ENCODE measurements around the gene ZNF446. TPM values are rescaled to one million over a fixed set of nuclear protein-coding genes. Genes with fewer than 3 reads are reported as not detected.
A peak's percentile ranks its signal among the peaks of the same experiment; 100 is the strongest.
"Not testable (repeated sequence)": the region's sequence is repeated elsewhere in the genome, so short reads cannot be mapped to it uniquely, and the experiment has no call there.

The ZNF446 gene
- total RNA-seq, 2 experiments from 2014 or later: 6.4 to 7.5 TPM

- Mint-ChIP-seq H3K27ac (no peak overlapping the region), H3K9me3 (no peaks in the 10 kb centered on the region), H3K4me3 (no peak overlapping the region), H3K4me1 (ENCODE audit: low read depth) (no peaks in the 10 kb centered on the region), H3K27me3 (no peaks in the 10 kb centered on the region), H3K36me3 (peaks cover 13% of the 10 kb centered on the region)
- no peak for DNase-seq
- ChIA-PET POLR2A (no interaction called here), CTCF (no interaction called here)
- intact Hi-C loops (cut with micrococcal nuclease): no loop called here
These were observed 6.2 kb downstream of the ZNF446 start for GRCh38 chr19:58482372-58482771.

- Mint-ChIP-seq H3K9me3 (no peaks in the 10 kb centered on the region), H3K4me1 (ENCODE audit: low read depth) (peaks cover 2% of the 10 kb centered on the region), H3K27ac (no peak overlapping the region), H3K27me3 (no peaks in the 10 kb centered on the region), H3K36me3 (peaks cover 13% of the 10 kb centered on the region), H3K4me3 (no peak overlapping the region)
- CTCF ChIA-PET: interaction anchor here (0.9 kb wide), 1 partner anchor 30 kb away, joined by 5 read pairs; no protein-coding TSS in a partner anchor
- intact Hi-C loops (cut with micrococcal nuclease): no loop called here
- POLR2A ChIA-PET: interaction anchor here (0.6 kb wide), 1 partner anchor 93 kb away, joined by 3 read pairs; no protein-coding TSS in a partner anchor
- no peak for DNase-seq
These were observed 7.6 kb downstream of the ZNF446 start for GRCh38 chr19:58483776-58484175.

DNA sequence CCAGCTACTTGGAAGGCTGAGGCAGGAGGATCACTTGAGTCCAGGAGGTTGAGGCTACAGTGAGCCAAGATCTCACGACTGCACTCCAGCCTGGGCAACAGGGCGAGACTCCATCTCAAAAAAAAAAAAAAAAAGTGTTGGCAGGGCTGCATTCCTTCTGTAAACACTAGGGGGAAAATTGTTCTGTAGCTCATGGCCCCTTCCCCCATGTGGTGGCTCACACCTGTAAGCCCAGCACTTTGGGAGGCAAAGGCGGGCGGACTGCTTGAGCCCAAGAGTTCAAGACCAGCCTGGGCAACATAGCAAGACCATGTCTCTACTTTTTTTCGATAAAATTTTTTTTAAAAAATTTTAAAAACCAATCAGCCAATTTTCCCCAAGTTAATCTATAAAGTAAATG is 8.2 kb downstream of the ZNF446 start:
- H3K4me3 Mint-ChIP-seq; H3K9me3 Mint-ChIP-seq; H3K36me3 Mint-ChIP-seq; H3K27me3 Mint-ChIP-seq; intact Hi-C loops (cut with micrococcal nuclease); H3K4me1 Mint-ChIP-seq (ENCODE audit: low read depth); DNase-seq; H3K27ac Mint-ChIP-seq: not testable (repeated sequence)
- POLR2A ChIA-PET: interaction anchor here (0.6 kb wide), 1 partner anchor 92 kb away, joined by 3 read pairs; no protein-coding TSS in a partner anchor
- CTCF ChIA-PET: interaction anchor here (0.9 kb wide), 1 partner anchor 30 kb away, joined by 5 read pairs; no protein-coding TSS in a partner anchor

DNA sequence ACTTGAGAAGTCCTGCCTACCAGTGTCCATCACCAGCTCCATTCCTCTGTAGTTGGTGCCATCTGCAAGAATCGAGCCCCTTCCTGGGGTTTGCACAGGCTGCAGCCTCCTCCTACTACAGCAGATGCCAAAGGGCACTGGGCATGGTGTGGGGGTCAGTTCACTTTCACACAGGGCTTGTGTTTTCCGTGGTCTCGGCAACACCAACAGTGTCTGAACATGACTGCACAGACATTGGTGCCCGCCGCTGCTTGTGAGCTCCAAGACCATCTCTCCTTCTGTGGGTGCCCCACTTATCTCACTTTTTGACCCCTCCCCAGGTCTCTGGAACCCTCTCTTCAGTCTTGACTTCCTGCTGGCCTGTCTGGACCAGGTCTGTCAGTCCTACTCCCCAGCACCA is 15.2 kb downstream of the ZNF446 start:
- no peak overlapping the region for H3K27ac Mint-ChIP-seq
- H3K27me3 Mint-ChIP-seq: no peaks in the 10 kb centered on the region
- ChIA-PET CTCF (no interaction called here), POLR2A (no interaction called here)
- H3K36me3 Mint-ChIP-seq: no peaks in the 10 kb centered on the region
- peaks cover 25% of the 10 kb centered on the region for H3K4me1 Mint-ChIP-seq (ENCODE audit: low read depth)
- no peak overlapping the region for H3K4me3 Mint-ChIP-seq
- no peak for DNase-seq
- H3K9me3 Mint-ChIP-seq: no peaks in the 10 kb centered on the region
- intact Hi-C loops (cut with micrococcal nuclease): no loop called here

- Mint-ChIP-seq H3K27me3 (no peaks in the 10 kb centered on the region), H3K27ac (no peak overlapping the region), H3K36me3 (no peaks in the 10 kb centered on the region), H3K4me3 (no peak overlapping the region), H3K9me3 (no peaks in the 10 kb centered on the region), H3K4me1 (ENCODE audit: low read depth) (peaks cover 30% of the 10 kb centered on the region)
- POLR2A ChIA-PET: no interaction called here
- intact Hi-C loops (cut with micrococcal nuclease): no loop called here
- CTCF ChIA-PET: no interaction called here
- no peak for DNase-seq
These were observed 16.1 kb downstream of the ZNF446 start for GRCh38 chr19:58492265-58492664.

DNA sequence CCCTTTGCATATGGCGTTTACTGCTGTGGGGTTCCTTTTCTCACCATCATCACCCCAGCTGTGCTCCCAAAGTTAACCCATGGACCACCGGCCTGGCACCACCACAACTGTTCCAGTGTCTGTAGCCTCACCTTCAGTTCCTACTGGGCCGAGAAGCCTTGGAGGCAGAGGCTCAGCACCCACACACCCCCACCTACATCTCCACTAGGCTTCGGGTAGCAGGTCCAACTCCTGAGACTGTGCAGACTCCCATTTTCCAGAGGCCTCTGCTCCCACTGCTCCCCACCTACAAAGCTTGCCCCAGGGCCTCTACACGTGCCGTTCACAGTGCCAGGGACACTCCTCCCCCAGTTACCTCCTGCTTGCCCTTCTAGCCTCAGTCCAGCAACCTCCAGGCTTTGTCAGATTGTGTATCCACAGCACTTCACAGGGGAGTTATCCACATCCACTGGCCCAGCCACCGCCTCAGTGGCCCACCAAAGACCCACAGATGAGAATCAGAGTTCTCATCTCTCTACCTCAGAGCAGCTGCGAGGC is 21.6 kb downstream of the ZNF446 start:
- intact Hi-C loops (cut with micrococcal nuclease): loop anchor here (2.0 kb wide), 2 partner anchors 31 to 57 kb away; partner anchors contain the start of genes ZNF132 and ZNF324
- Mint-ChIP-seq H3K9me3 (peaks cover 2% of the 10 kb centered on the region), H3K4me1 (ENCODE audit: low read depth) (peaks cover 27% of the 10 kb centered on the region), H3K27ac (no peak overlapping the region), H3K4me3 (peak overlapping the region; percentile 89), H3K27me3 (no peaks in the 10 kb centered on the region), H3K36me3 (no peaks in the 10 kb centered on the region)
- POLR2A ChIA-PET: no interaction called here
- no peak for DNase-seq
- CTCF ChIA-PET: no interaction called here

DNA sequence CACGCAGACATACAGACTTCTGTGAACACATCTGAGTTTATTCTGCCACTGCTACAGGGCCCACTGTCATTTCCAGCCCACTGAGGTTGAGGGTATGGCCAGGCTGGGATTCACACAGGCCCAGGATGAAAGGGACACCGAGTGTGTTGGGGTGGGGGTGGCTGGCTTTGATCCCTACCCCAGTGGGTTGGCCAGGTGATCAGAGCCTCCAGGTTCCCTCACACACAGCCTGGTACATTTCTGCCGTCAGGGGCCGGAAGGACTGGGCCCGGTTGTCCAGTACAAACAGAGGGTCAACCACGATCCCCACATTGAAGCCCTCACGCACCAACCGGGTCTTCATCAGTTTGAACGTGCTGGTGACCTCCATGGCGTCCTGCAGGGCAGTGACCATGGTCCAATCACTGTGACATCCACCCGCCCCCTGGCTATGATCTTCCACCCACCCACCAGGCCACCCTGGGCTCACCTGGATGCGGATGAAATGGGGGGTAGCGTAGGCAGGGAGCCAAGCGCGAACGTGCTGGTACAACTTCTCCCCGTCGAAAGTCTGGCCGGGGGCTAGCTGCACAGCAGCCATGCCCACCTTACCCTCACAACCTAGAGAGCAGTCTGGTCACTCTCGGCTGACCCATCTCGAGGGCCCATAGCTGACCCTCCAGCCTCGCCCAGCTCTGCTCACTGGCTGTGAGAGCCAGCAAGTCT is 22.3 kb downstream of the ZNF446 start:
- intact Hi-C loops (cut with micrococcal nuclease): loop anchor here (1.0 to 2.0 kb wide), 9 partner anchors 9 to 220 kb away; partner anchors contain the start of genes CHMP2A, ZBTB45, ZNF132 and ZNF324
- ChIA-PET CTCF (interaction anchor here (1.2 to 3.0 kb wide), 2 partner anchors 21 to 74 kb away, joined by 3 to 21 read pairs; partner anchors contain the start of gene ZBTB45), POLR2A (interaction anchor here (1.2 to 1.3 kb wide), 2 partner anchors 8 to 10 kb away, joined by 3 to 4 read pairs; no protein-coding TSS in a partner anchor)
- peak overlapping the region; percentile 89 for H3K4me3 Mint-ChIP-seq
- no peak for DNase-seq
- H3K9me3 Mint-ChIP-seq: peaks cover 2% of the 10 kb centered on the region
- H3K36me3 Mint-ChIP-seq: no peaks in the 10 kb centered on the region
- peaks cover 27% of the 10 kb centered on the region for H3K4me1 Mint-ChIP-seq (ENCODE audit: low read depth)
- no peaks in the 10 kb centered on the region for H3K27me3 Mint-ChIP-seq
- peak overlapping the region; percentile 46 for H3K27ac Mint-ChIP-seq

GRCh38 chr19:58499021-58499927 is 23.1 kb downstream of the ZNF446 start:
- Mint-ChIP-seq H3K4me3 (peak overlapping the region; percentile 89), H3K4me1 (ENCODE audit: low read depth) (peaks cover 27% of the 10 kb centered on the region), H3K27ac (peak overlapping the region; percentile 80), H3K9me3 (peaks cover 2% of the 10 kb centered on the region), H3K27me3 (no peaks in the 10 kb centered on the region), H3K36me3 (no peaks in the 10 kb centered on the region)
- peak; percentile 100 for DNase-seq
- ChIA-PET POLR2A (interaction anchor here (1.0 to 1.3 kb wide), 4 partner anchors 9 to 21 kb away, joined by 3 to 4 read pairs (median 4); partner anchors contain the start of gene ZBTB45), CTCF (interaction anchor here (1.1 to 3.0 kb wide), 4 partner anchors 15 to 77 kb away, joined by 3 to 21 read pairs (median 10); partner anchors contain the start of gene ZBTB45)
- intact Hi-C loops (cut with micrococcal nuclease): loop anchor here (1.0 to 2.0 kb wide), 9 partner anchors 10 to 221 kb away; partner anchors contain the start of genes CHMP2A, ZBTB45, ZNF132 and ZNF324

DNA sequence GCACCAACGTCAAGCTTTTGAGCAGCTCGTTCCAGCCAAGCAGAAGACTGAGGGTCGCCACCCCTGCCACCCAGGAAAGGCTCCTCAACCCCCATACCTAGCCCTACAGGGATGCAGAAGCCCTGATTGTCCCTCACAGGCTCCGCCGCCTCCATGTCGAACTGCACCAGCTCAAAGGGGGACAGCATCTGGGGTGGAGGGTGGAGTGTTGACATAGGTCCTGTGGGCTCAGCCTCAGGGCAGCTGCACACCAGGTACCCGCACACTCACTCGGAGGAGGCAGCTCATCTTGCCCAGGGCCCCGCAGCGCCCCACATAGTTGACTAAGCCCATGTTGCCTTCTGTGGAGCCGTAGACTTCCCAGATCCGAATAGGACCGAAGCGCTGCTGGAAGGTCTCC is 24.1 kb downstream of the ZNF446 start:
- DNase-seq: no peak
- no peak overlapping the region for H3K27ac Mint-ChIP-seq
- H3K4me3 Mint-ChIP-seq: peak overlapping the region; percentile 26
- H3K27me3 Mint-ChIP-seq: no peaks in the 10 kb centered on the region
- ChIA-PET POLR2A (interaction anchor here (1.3 kb wide), 2 partner anchors 11 to 18 kb away, joined by 3 to 4 read pairs; no protein-coding TSS in a partner anchor), CTCF (interaction anchor here (1.1 to 3.0 kb wide), 3 partner anchors 14 to 76 kb away, joined by 3 to 21 read pairs (median 16); partner anchors contain the start of gene ZBTB45)
- peaks cover 24% of the 10 kb centered on the region for H3K4me1 Mint-ChIP-seq (ENCODE audit: low read depth)
- H3K9me3 Mint-ChIP-seq: peaks cover 2% of the 10 kb centered on the region
- no peaks in the 10 kb centered on the region for H3K36me3 Mint-ChIP-seq
- intact Hi-C loops (cut with micrococcal nuclease): no loop called here

- H3K27me3 Mint-ChIP-seq; POLR2A ChIA-PET; H3K4me1 Mint-ChIP-seq (ENCODE audit: low read depth); intact Hi-C loops (cut with micrococcal nuclease); H3K4me3 Mint-ChIP-seq; H3K36me3 Mint-ChIP-seq; H3K27ac Mint-ChIP-seq; DNase-seq; CTCF ChIA-PET: not testable (repeated sequence)
- H3K9me3 Mint-ChIP-seq: peaks cover 12% of the 10 kb centered on the region
These were observed 31.6 kb downstream of the ZNF446 start for GRCh38 chr19:58507602-58508223.

DNA sequence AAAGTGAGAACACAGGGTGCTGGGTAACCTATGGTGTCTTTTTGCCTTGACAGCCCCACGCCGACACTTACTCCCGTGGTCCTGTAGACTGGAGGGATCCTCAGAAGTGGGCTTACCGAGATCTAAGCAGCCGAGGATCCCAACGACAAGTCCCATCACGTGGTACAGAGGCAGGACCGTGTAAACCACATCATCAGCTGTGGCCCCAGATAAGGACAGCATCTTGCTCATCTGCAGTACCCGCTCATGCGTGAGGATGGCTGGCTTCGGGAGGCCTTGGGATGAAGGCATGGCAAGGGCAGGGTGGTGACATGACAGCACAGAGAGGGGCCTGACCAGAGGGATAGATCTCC is 33.6 kb downstream of the ZNF446 start:
- intact Hi-C loops (cut with micrococcal nuclease): no loop called here
- H3K27ac Mint-ChIP-seq: no peak overlapping the region
- peaks cover 12% of the 10 kb centered on the region for H3K9me3 Mint-ChIP-seq
- CTCF ChIA-PET: interaction anchor here (1.1 kb wide), 1 partner anchor 10 kb away, joined by 4 read pairs; the partner anchor contains the start of gene ZBTB45
- POLR2A ChIA-PET: no interaction called here
- H3K36me3 Mint-ChIP-seq: peaks cover 11% of the 10 kb centered on the region
- peaks cover 3% of the 10 kb centered on the region for H3K4me1 Mint-ChIP-seq (ENCODE audit: low read depth)
- H3K27me3 Mint-ChIP-seq: no peaks in the 10 kb centered on the region
- DNase-seq: no peak
- H3K4me3 Mint-ChIP-seq: no peak overlapping the region
